Gastroesophageal sphincter (tissue), 3 donors: ENCODE results near the gene RNLS.

ENCODE experiments used
- EP300 ChIP-seq: sonication (generic); formaldehyde crosslinking; IDR thresholded peaks from one replicate; pipeline ENCODE4 v1.6.1; 2017; ENCODE audit warnings: antibody characterized with exemption, mild to moderate bottlenecking
- POLR2A ChIP-seq, 2 donors: fragments of 450-650 bp; IDR thresholded peaks; one replicate each; pipeline ENCODE4 v1.6.1; 2017; ENCODE audit warnings: antibody characterized with exemption in 2 of 2, mild to moderate bottlenecking in 2 of 2, moderate library complexity in 1 of 2
- TF ChIP-seq, protein P1 (sequence below), 4 experiments: fragments of 200-600 bp in 2 of 4; fragments of 450-650 bp in 2 of 4; sonication (generic) in 1 of 4; IDR thresholded peaks; one replicate each; pipeline ENCODE4 v1.5.1; 2017 to 2019; ENCODE audit warnings: antibody characterized with exemption in 4 of 4, mild to moderate bottlenecking in 2 of 4, moderate library complexity in 2 of 4

DNA sequence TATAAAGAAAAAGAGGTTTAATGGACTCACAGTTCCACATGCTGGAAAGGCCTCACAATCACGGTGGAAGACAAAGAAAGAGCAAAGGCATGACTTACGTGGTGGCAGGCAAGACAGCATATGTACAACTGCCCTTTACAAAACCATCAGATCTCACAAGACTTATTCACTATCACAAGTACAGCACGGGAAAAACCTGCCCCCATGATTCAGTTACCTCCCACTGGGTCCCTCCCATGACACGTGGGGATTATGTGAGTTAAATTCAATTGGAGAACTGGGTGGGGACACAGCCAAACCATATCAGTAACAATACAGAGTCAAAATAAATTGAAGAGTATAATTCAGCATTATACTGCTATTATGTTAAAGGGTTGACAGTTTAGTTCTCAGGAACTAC lies 37.8 kb downstream of the RNLS start:
- TF ChIP-seq, protein P1, sequence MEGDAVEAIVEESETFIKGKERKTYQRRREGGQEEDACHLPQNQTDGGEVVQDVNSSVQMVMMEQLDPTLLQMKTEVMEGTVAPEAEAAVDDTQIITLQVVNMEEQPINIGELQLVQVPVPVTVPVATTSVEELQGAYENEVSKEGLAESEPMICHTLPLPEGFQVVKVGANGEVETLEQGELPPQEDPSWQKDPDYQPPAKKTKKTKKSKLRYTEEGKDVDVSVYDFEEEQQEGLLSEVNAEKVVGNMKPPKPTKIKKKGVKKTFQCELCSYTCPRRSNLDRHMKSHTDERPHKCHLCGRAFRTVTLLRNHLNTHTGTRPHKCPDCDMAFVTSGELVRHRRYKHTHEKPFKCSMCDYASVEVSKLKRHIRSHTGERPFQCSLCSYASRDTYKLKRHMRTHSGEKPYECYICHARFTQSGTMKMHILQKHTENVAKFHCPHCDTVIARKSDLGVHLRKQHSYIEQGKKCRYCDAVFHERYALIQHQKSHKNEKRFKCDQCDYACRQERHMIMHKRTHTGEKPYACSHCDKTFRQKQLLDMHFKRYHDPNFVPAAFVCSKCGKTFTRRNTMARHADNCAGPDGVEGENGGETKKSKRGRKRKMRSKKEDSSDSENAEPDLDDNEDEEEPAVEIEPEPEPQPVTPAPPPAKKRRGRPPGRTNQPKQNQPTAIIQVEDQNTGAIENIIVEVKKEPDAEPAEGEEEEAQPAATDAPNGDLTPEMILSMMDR (IDR thresholded peaks at IDR 0.05) = no peak
- TF ChIP-seq POLR2A (IDR thresholded peaks at IDR 0.05) (no peak), EP300 (no peak)
